IPS-NIHi11 (cell line): ENCODE results near the gene PRPF18.
"Not testable (repeated sequence)": the region's sequence is repeated elsewhere in the genome, so short reads cannot be mapped to it uniquely, and the experiment has no call there.

ENCODE experiments used
- DNase-seq: peaks from one replicate; pipeline ENCODE4 v3.0.0; 2012; ENCODE audit warnings: mixed read lengths, low spot score

Gene PRPF18, protein sequence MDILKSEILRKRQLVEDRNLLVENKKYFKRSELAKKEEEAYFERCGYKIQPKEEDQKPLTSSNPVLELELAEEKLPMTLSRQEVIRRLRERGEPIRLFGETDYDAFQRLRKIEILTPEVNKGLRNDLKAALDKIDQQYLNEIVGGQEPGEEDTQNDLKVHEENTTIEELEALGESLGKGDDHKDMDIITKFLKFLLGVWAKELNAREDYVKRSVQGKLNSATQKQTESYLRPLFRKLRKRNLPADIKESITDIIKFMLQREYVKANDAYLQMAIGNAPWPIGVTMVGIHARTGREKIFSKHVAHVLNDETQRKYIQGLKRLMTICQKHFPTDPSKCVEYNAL

DNA sequence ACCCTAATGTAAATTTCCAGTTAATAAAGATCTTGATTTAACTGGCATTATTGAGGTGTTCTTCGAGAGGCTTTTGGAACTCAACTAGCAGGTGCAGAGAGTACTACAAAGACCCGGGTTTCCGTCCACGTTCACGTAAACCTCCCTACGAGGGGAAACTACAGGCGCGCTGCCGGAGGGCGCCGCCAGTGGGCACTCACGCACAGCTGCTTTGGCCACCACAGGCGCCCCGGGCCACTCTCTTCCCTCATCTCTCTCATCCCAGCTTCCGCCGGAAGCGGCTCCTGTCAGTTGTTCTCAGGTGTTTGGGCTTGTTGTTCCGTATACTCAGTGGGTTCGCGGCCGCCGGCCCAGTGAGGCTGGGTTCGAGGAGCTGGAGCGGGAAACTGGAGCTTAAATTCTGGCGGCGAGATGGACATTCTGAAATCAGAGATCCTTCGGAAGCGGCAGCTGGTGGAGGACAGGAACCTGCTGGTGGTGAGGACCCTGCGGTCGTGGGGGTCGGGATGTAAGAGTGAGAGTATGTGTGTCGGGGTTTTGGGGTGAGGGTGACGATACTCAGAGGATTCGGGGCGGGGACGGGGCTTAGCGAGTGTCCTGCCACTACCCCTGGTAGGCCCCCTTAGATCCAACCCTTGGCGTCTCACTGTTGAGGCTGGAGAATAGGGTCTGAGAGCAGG is at the start of gene PRPF18:
Gene PRPF18, plus strand, starts transcription at position 290 of the 680 bp plus-strand sequence. Its CDS starts 122 bp downstream, at position 412.
- DNase-seq, result peak; percentile 98

DNA sequence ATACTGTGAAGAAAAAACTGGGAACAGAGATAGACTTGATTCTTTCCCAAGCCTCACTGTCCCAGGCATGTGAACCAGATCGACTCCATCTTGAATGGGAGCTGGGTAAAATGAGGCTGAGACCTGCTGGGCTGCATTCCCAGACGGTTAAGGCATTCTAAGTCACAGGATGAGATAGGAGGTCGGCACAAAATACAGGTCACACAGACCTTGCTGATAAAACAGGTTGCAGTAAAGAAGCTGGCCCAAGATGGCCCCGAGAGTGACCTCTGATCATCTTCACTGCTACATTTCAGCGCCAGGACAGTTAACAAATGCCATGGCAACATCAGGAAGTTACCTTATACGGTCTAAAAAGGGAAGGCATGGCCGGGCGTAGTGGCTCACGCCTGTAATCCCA is 48.8 kb upstream of the PRPF18 start:
- not testable (repeated sequence) for DNase-seq

DNA sequence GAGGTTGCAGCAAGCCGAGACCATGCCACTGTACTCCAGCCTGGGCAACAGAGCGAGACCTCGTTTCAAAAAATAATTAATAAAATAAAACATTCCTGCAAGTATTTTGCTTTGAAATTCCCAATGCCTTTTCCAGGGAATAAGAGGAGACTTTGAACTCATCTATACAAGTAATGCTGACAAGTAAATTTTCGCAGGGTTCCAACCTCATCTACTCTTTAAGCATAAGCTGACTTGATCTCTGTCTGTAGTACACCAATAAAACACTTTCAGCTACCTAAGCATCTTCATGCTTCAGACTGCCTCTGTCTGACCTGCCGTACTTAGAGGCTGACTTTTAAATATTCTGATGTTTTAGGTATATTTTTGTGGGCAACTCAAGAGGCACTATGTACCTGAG is 44.2 kb upstream of the PRPF18 start:
- no peak for DNase-seq

DNA sequence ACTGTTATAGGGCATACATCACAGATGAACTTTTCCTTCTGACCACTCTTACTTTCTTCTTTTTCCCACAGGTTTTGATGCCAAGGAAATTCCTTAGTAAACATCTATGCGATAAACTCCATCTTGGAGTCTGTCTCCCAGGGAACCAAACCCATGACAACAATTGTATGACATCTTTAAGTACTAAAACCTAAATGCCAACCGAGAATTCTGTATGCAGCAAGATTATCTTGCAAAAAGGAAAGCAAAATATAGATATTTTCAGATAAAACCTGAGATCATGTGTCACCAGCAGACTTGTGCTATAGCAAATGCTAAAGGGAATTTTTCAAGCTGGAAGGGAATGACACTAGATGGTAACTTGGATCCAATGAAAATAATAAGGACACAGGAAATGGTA is 36.0 kb upstream of the PRPF18 start:
- DNase-seq, result no peak

GRCh38 chr10:13555884-13556510 is 30.8 kb upstream of the PRPF18 start:
- DNase-seq, result no peak

GRCh38 chr10:13559124-13559700 is 27.6 kb upstream of the PRPF18 start:
- DNase-seq, result no peak

- DNase-seq, result peak; percentile 51
These were observed 26.2 kb upstream of the PRPF18 start for GRCh38 chr10:13560597-13560996.

DNA sequence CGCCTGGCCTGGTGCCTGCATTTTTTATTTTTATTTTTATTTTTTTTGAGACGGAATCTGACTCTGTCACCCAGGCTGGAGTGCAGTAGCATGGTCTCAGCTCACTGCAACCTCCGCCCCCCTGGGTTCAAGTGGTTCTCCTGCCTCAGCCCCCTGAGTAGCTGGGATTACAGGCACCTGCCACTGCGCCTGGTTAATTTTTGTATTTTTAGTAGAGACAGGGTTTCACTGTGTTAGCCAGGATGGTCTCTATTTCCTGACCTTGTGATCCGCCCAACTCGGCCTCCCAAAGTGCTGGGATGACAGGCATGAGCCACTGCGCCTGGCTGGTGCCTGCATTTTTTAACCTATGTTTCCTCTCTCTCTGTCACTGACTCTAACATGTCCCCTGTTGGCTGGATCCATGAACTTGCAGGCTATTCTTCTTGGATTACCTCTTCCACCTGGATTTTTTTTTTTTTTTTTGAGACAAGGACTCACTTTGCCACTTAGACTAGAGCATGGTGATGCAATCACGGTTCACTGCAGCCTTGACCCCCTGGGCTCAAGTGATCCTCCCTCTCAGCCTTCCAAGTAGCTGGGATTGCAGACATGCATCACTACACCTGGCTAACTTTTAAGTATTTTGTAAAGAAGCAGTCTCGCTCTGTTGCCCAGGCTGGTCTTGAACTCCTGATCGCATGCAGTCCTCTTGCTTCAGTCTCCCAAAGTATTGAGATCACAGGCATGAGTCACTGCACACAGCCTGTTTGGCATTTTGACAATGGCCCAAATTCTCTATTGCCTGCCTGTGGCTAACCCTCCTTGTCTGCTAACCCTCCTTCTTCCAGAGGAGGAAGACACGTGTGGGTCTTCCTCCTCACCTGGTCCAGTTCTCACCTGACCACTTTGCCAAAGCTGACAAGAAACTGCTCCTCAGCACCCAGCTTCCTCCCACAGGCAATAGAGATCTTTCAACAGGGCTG is 23.0 kb upstream of the PRPF18 start:
- no peak for DNase-seq

- no peak for DNase-seq
These were observed 22.2 kb upstream of the PRPF18 start for GRCh38 chr10:13564576-13564975.

GRCh38 chr10:13567030-13567429 is 19.7 kb upstream of the PRPF18 start:
- no peak for DNase-seq

- DNase-seq, result no peak
These were observed 15.2 kb upstream of the PRPF18 start for GRCh38 chr10:13571541-13571940.

GRCh38 chr10:13573960-13574359 is 12.8 kb upstream of the PRPF18 start:
- DNase-seq, result no peak

GRCh38 chr10:13585195-13585751 is 1.5 kb upstream of the PRPF18 start:
- no peak for DNase-seq

DNA sequence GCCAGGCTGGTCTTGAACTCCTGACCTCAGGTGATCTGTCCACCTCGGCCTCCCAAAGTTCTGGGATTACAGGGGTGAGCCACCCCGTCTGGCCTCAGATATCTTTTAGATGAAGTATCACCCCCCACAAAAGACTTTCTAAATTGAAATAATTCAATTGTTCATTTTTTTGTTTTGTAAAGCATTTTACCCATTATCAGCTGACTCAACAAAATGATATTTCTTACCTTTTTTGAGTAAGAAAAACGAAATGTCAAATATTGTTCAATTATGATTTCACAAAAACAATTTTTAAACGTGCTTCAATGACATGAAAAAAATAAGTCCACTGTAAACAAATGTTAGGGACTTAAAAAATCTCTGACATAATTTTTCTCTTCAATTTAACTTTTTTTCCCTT is 822 bp upstream of the PRPF18 start:
- DNase-seq, result no peak

DNA sequence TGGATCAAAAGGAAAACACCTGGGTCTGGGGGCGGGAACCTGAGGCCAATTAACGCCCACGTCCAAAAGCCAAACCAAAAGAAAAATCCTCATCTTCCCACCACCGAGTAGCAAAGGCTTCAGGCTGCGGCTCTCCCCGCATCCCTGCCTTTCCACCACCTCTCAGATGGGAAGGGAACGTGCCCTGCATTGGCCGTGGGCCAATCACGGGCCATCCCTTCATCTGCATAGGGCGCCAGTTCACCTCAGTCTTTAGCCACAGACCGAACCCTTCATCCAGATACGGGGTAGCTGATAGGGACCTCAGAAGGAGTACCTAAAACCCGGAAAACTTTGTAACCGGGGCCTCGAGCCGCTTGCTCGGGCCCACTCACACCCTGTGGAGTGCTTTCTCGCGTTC is 626 bp downstream of the PRPF18 start:
- DNase-seq, result peak; percentile 17

DNA sequence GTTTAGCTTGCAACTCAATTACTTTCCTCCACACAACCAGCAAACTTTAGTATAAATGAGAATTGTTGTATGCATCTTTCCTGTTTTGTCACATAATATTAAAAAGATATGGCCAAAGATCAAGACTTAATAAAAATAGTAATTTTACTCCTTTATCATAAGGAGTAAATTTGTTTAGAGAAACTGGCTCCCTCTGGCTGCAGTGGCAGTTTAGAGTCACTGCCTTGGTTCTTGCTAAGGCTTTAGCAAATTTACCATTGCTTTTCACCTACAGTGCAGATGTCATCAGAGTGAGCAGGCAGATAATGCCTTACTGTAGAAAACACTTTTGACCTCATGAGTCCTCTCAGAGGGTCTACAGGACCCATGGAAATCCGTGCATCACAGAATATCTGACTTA is 2.6 kb downstream of the PRPF18 start:
- no peak for DNase-seq

DNA sequence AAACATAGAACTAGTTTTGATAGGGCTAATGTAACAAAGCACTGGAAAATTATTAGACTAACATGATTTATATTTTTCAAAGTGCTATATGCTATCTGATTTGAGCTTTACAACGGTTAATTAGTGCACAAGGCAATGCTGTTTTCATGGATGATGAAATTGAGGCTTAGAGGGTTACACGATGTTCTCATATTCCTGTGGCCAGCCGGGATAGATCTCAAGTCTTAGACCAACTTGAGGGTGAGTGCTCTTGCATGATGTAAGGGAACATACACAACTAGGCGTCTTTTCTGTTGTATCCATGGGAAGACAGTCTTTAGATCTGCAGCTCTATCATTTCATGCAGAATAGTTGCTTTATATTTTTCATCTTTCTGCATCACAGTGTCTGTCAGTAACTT is 4.1 kb downstream of the PRPF18 start:
- no peak for DNase-seq

GRCh38 chr10:13592306-13592705 is 5.5 kb downstream of the PRPF18 start:
- no peak for DNase-seq

DNA sequence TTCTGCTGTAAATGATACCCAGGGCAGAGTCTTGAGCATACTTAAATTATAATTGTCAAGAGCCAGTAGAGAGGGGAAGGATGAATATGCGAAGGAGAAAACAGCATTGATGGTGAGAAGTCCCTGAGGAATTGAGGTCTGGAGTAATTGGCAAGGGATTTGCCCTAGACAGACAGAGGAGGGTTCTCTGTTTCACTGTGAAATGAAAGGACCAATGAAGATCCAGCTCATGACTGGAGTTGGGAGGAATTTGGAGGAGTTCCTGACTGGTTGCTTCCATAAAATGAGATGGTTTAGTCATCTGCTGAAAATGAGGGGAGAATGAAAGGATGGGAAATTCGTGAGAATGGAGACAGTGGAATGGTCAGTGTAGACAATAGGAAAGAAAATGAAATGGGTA is 6.8 kb downstream of the PRPF18 start:
- no peak for DNase-seq

GRCh38 chr10:13594641-13595040 is 7.9 kb downstream of the PRPF18 start:
- DNase-seq, result no peak

DNA sequence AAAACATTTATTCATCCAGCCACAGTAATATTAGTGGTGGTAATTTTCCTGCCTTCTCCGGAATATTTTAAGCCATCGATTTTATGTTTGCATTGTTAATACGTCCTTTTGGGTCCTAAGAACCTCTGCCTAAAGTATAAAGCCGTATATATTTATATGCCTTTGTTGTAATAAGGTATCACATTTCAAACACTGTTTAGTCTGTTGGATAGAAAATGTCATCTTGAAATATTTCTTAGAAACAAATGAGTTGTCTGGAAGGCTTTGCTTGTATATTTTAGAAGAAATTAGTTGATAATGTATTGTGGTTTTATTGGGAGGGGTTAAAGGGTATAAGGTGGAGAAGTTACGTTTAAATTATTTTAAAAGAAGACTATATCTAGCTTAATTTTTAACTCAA is 11.1 kb downstream of the PRPF18 start:
- no peak for DNase-seq
